Fibroblast of villous mesenchyme (primary cell): ENCODE results near the gene THBS4. TPM values are rescaled to one million over a fixed set of nuclear protein-coding genes. Genes with fewer than 3 reads are reported as not detected.

Source experiments
- DNase-seq: peaks from one replicate; pipeline ENCODE4 v3.0.0-alpha.2; 2010; ENCODE audit warnings: low read depth
- H3K4me3 ChIP-seq: 2 replicates; pipeline ENCODE4 v1.5.1; 2011; ENCODE audit warnings: low read depth, mild to moderate bottlenecking, low read length
- small RNA-seq: library from RNA; depleted of rRNA; stranded (forward); fragments of <200 nt; gene quantifications from one replicate; pipeline ENCODE3, GENCODE V24; 2012
- total RNA-seq: library from RNA; depleted of rRNA; stranded (reverse); fragments of >200 nt; gene quantifications from 2 replicates; pipeline ENCODE4 v1.2.3, GENCODE V29; 2012
- TF ChIP-seq, protein P1 (sequence below): IDR thresholded peaks from 2 replicates; pipeline ENCODE4 v1.5.1; 2012; ENCODE audit warnings: low read depth, mild to moderate bottlenecking, low read length; ENCODE audit not compliant: insufficient read depth

The THBS4 gene
- total RNA-seq, 1 donor, result under 0.01 TPM

DNA sequence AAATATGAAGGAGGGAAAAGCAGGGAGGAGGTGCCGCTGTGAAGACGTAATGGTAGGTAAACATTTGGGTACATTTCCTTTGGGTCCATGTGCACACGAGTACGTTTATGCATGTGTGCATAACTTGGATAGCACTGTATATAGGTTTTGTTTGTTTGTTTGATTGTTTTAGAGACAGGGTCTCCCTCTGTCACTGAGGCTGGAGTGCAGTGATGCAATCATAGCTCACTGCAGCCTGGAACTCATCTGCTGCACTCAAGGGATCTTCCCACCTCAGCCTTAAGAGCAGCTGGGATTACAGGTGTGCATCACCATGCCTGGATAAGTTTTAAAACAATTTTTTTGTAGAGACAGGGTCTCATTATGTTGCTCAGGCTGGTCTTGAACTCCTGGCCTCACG, 94.0 kb downstream of the THBS4 start:
- H3K4me3 ChIP-seq, result no peak overlapping the region
- DNase-seq, result no peak
- TF ChIP-seq, protein P1, sequence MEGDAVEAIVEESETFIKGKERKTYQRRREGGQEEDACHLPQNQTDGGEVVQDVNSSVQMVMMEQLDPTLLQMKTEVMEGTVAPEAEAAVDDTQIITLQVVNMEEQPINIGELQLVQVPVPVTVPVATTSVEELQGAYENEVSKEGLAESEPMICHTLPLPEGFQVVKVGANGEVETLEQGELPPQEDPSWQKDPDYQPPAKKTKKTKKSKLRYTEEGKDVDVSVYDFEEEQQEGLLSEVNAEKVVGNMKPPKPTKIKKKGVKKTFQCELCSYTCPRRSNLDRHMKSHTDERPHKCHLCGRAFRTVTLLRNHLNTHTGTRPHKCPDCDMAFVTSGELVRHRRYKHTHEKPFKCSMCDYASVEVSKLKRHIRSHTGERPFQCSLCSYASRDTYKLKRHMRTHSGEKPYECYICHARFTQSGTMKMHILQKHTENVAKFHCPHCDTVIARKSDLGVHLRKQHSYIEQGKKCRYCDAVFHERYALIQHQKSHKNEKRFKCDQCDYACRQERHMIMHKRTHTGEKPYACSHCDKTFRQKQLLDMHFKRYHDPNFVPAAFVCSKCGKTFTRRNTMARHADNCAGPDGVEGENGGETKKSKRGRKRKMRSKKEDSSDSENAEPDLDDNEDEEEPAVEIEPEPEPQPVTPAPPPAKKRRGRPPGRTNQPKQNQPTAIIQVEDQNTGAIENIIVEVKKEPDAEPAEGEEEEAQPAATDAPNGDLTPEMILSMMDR, result no peak

Small RNAs within 50 kb of the gene (small RNA-seq; reads per million reads assigned to genes)
- not detected for gene TRMT112P2

Other genes with a start within 250 kb of the THBS4 start
- 12.5 and 13.2 TPM in 2 replicates for gene MTX3, start 44.1 kb upstream of the THBS4 start, total RNA-seq
- 13.8 and 15.5 TPM in 2 replicates for gene SERINC5, start 220.7 kb downstream of the THBS4 start, total RNA-seq